Endodermal cell (in vitro differentiated cells): ENCODE results near the gene SPATA25. TPM values are rescaled to one million over a fixed set of nuclear protein-coding genes. Genes with fewer than 3 reads are reported as not detected.

Source experiments
- DNase-seq: peaks from one replicate; pipeline ENCODE4 v3.0.0-alpha.2; 2017
- H3K27ac ChIP-seq: 2 replicates; pipeline ENCODE4 v1.5.1; 2013; ENCODE audit warnings: mild to moderate bottlenecking, low read depth, low read length, moderate library complexity
- H3K27me3 ChIP-seq: 2 replicates; pipeline ENCODE4 v1.6.1; 2013; ENCODE audit warnings: mild to moderate bottlenecking, low read length, moderate library complexity; ENCODE audit not compliant: insufficient read depth, control insufficient read depth, poor library complexity, severe bottlenecking
- H3K36me3 ChIP-seq: 2 replicates; pipeline ENCODE4 v1.7.0; 2013; ENCODE audit warnings: mild to moderate bottlenecking, low read length, moderate library complexity; ENCODE audit not compliant: control insufficient read depth, insufficient read depth
- H3K4me1 ChIP-seq: one replicate; pipeline ENCODE4 v1.7.0; 2013; ENCODE audit warnings: low read length; ENCODE audit not compliant: control insufficient read depth, insufficient read depth
- H3K4me3 ChIP-seq: 2 replicates; pipeline ENCODE4 v1.5.1; 2013; ENCODE audit warnings: mild to moderate bottlenecking, low read length, moderate library complexity
- H3K9ac ChIP-seq: 2 replicates; pipeline ENCODE4 v1.6.1; 2013; ENCODE audit warnings: mild to moderate bottlenecking, low read length, moderate library complexity; ENCODE audit not compliant: poor library complexity, severe bottlenecking; ENCODE audit errors: extremely low read depth
- H3K9me3 ChIP-seq: 2 replicates; pipeline ENCODE4 v1.6.1; 2013; ENCODE audit warnings: mild to moderate bottlenecking, low read length, moderate library complexity; ENCODE audit not compliant: control insufficient read depth
- H3K27ac Mint-ChIP-seq: 2 replicates; pipeline ENCODE4 v1.8.0; 2020; ENCODE audit warnings: mixed read lengths
- H3K27me3 Mint-ChIP-seq: 2 replicates; pipeline ENCODE4 v1.8.0; 2021; ENCODE audit warnings: mild to moderate bottlenecking, mixed read lengths; ENCODE audit not compliant: insufficient read depth
- H3K36me3 Mint-ChIP-seq: 2 replicates; pipeline ENCODE4 v1.8.0; 2020; ENCODE audit warnings: low read depth, mixed read lengths
- H3K4me1 Mint-ChIP-seq: 2 replicates; pipeline ENCODE4 v1.8.0; 2020; ENCODE audit warnings: mixed read lengths
- H3K4me3 Mint-ChIP-seq: 2 replicates; pipeline ENCODE4 v1.8.0; 2020; ENCODE audit warnings: mild to moderate bottlenecking, moderate library complexity, mixed read lengths
- H3K9me3 Mint-ChIP-seq: 2 replicates; pipeline ENCODE4 v1.8.0; 2020; ENCODE audit warnings: mild to moderate bottlenecking, mixed read lengths
- CTCF ChIP-seq: fragments of 200-600 bp; sonication (generic); conservative IDR thresholded peaks from 2 replicates; pipeline ENCODE4 v1.5.0; 2021; ENCODE audit warnings: antibody characterized with exemption, mild to moderate bottlenecking
- WGBS, 2 experiments: methylation state at CpG; one replicate each; pipeline versions ENCODE4 v1.1.5 to v1.1.7; 2013; ENCODE audit warnings: missing lambda C conversion rate in 2 of 2, mixed read lengths in 1 of 2; ENCODE audit not compliant: insufficient coverage in 1 of 2, insufficient read length in 1 of 2; 5-methylcytosine and 5-hydroxymethylcytosine counted together
- total RNA-seq, 2 donors: library from RNA; stranded (reverse); fragmentation: NEBNext Ultra II Directional in 1 of 2; extraction: Animal tissue kit (Norgen Biotek cat#: 25700) in 1 of 2; gene quantifications; 2 replicates in 1 of 2; 3 replicates in 1 of 2; pipeline ENCODE4 v1.2.1, GENCODE V29; 2021

The SPATA25 gene
- total RNA-seq, 2 donors from 2014 or later = 2.2 to 2.6 TPM

DNA sequence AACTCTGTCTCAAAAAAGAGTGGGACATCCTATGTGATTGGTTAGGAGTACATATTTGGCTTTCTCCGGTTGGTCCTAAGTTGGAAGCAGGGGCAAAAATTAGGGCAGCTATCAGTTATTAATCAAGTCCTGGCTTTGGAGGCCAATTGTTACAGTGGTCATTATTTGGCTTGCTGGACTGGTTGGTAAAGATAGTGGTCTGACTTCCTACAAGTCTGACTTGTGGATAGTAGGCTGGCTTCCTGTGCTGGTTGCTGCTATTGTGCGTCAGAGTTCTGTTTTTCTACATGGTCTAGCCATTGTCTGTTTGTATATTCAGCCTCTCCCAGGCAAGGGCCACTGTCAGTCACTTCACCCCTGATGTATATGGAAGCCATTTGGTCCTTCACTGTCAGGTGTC is 37.2 kb downstream of the SPATA25 start:
- H3K9ac ChIP-seq = no peak overlapping the region
- no peaks in the 10 kb centered on the region for H3K27me3 Mint-ChIP-seq
- no peak overlapping the region for H3K27ac ChIP-seq
- H3K4me1 ChIP-seq = peaks cover 6% of the 10 kb centered on the region
- H3K9me3 Mint-ChIP-seq = peaks cover 7% of the 10 kb centered on the region
- no peak for DNase-seq
- 92 to 100% methylated on average over 2 of the region's 2 CpGs for WGBS, 2 experiments
- H3K4me3 Mint-ChIP-seq = no peak overlapping the region
- no peak for TF ChIP-seq CTCF
- peaks cover 59% of the 10 kb centered on the region for H3K36me3 ChIP-seq
- peaks cover 59% of the 10 kb centered on the region for H3K36me3 Mint-ChIP-seq
- no peaks in the 10 kb centered on the region for H3K27me3 ChIP-seq
- H3K9me3 ChIP-seq = peaks cover 21% of the 10 kb centered on the region
- H3K4me3 ChIP-seq = no peak overlapping the region
- peaks cover 25% of the 10 kb centered on the region for H3K4me1 Mint-ChIP-seq
- no peak overlapping the region for H3K27ac Mint-ChIP-seq

DNA sequence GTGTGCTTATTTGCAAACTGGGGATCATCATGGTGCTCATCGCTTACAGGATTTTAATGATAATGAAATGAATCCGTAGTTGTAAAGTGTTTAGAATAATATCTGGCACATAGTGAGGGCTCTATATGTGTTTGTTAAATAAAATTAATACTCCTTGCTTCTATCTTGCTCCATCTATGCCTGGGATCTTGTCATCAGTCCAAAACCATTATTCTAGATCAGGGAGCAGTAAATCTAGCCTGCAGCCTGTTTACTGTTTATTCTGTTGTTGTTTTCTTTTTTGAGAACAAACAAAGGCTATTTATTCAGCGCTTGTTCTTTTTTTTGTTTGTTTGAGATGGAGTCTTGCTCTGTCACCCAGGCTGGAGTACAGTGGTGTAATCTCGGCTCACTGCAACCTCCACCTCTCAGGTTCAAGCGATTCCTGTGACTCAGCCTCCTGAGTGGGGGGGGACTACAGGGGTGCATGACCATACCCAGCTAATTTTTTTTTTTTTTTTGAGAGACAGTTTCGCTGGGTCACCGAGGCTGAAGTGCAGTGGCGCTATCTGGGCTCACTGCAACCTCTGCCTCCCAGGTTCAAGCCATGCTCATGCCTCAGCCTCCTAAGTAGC is 38.3 kb downstream of the SPATA25 start:
- Histone ChIP-seq H3K27ac (no peak overlapping the region), H3K9me3 (peaks cover 21% of the 10 kb centered on the region), H3K4me3 (no peak overlapping the region), H3K36me3 (peaks cover 71% of the 10 kb centered on the region), H3K4me1 (no peaks in the 10 kb centered on the region), H3K27me3 (no peaks in the 10 kb centered on the region), H3K9ac (no peak overlapping the region)
- Mint-ChIP-seq H3K9me3 (peaks cover 7% of the 10 kb centered on the region), H3K36me3 (peaks cover 67% of the 10 kb centered on the region), H3K4me3 (no peak overlapping the region), H3K4me1 (peaks cover 15% of the 10 kb centered on the region), H3K27ac (peak overlapping the region; percentile 30), H3K27me3 (no peaks in the 10 kb centered on the region)
- WGBS, 2 experiments = 96 to 100% methylated on average over 2 to 8 of the region's 8 CpGs
- no peak for DNase-seq
- TF ChIP-seq CTCF = no peak

GRCh38 chr20:45848421-45848820 is 39.0 kb downstream of the SPATA25 start:
- Histone ChIP-seq H3K4me1 (no peaks in the 10 kb centered on the region), H3K9me3 (peaks cover 21% of the 10 kb centered on the region), H3K27me3 (no peaks in the 10 kb centered on the region), H3K27ac (no peak overlapping the region), H3K9ac (no peak overlapping the region), H3K4me3 (no peak overlapping the region), H3K36me3 (peaks cover 74% of the 10 kb centered on the region)
- Mint-ChIP-seq H3K27ac (peak overlapping the region; percentile 30), H3K4me1 (peaks cover 8% of the 10 kb centered on the region), H3K4me3 (no peak overlapping the region), H3K36me3 (peaks cover 70% of the 10 kb centered on the region), H3K27me3 (no peaks in the 10 kb centered on the region), H3K9me3 (peaks cover 7% of the 10 kb centered on the region)
- TF ChIP-seq CTCF = no peak
- no peak for DNase-seq
- 92 to 95% methylated on average over 7 to 8 of the region's 8 CpGs for WGBS, 2 experiments
